Renal pelvis (tissue), 4 donors: Measurements from ENCODE around the gene EFHC1. TPM values are rescaled to one million over a fixed set of nuclear protein-coding genes. Genes with fewer than 3 reads are reported as not detected.

Source experiments
- DNase-seq: peaks from one replicate; pipeline ENCODE4 v3.0.0-alpha.2; 2013
- polyA plus RNA-seq, 3 donors: library from polyadenylated mRNA; unstranded; fragments of 120-200 nt; gene quantifications; one replicate each; pipeline ENCODE4 v1.2.1, GENCODE V29; 2013; ENCODE audit not compliant: insufficient read length in 3 of 3

EFHC1 gene
- polyA plus RNA-seq, 3 donors, result 54.4 to 75.7 (median 63.6) TPM

DNA sequence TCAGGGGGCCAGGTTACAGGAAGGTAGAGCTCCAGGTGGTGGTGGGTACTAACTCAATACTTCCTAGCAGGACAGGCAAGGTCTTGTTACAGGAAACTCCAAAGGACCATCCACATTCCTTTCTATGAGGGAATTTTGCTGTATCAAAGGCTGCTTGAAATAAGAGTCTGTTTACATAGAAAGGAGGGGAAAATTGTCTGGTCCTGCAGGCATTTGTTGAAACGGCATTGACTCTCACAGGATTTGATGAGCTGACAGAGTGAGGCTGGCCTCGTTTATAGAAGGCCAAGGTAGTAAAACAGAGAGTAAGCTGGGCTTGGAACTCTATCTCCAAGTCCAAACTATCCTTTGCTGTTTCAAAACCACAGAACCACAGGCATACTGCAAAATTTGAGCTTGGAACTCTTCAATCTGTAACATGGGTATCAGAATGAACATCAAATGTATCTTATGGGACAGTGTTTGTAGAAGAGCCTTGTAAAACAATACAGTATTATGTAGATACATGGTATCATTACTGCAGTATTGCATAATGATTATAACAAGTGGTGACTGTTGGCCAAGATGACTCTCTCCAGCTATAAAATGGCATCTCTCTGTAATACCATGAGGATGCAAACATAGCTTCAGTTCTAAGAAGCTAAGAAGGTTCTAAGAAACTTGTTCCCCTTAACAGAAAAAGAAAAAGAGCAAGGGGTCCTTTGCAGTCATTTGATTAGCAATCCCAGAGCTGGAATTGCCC is 95.2 kb downstream of the EFHC1 start:
- DNase-seq, result no peak

DNA sequence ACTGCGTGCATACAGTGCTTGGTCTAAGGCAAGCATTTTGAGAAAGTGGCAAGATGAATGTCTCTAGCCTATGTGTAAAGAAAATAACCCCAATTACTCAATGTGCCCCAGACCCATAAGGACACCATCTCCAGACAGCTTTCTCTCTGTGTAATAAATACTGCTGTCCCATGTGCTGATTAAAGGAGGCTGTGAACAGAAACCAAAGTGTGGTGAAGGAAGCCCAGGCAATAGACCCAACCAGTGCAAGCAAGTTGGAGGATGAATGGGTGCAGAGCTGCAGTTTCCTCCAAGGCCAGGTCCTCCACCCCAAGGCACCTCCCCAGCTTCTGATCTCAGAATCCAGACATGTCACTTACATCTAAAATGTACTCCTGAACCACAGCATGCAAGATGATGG is 96.1 kb downstream of the EFHC1 start:
- no peak for DNase-seq

DNA sequence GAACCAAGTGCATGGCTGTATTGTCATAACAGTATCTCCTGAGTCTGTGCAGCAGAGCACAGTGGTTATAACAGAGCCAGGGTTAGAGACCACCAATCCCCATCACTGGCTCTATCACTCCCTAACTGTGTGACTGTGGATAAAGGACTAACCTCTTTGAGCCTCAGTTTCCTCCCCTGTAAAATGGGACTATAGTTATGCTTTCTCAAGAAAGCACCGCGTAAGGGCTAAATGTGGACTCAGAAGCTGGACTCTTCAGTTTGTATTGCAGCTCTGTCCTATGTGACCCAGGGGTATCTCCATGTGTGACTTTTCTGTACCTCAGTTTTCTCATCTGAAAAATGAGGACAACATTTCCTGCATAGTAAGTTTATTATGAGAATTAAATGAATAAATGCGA is 96.8 kb downstream of the EFHC1 start:
- no peak for DNase-seq

DNA sequence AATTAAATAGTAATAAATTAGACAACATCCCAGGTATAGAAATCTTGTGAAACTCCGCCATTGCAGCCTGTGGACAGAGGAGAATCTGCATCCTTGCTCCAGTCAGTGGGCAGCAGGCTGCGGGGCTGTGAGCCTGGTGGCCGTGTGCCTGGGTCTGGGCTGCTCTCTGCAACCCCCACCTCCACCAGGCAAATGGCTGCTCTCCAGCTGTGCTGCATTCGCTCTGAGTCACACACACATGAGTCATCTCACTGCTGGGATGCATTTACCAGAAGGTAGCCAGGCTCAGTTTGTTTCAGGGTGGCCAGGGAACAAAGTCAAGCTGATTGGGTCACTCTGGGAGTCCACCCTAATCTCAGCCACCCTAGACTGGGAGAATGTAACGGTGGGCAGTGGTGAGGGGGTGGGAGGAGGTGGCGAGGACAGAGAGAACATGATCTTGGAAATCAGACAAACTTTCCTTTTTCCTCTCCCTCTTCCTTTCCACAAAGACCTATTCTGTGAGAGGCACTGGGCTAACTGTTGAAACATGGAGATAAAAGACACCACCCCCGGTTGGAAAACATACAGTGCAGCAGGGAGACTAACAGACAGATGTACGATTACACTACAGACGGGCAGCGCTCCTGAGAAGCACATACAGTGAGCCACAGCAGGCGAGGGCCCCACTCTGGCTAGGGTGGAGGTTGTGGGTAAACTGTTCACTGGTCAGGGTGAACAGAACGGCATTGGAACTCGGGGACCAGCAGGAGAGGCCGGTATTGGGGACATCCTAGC is 97.5 kb downstream of the EFHC1 start:
- no peak for DNase-seq

DNA sequence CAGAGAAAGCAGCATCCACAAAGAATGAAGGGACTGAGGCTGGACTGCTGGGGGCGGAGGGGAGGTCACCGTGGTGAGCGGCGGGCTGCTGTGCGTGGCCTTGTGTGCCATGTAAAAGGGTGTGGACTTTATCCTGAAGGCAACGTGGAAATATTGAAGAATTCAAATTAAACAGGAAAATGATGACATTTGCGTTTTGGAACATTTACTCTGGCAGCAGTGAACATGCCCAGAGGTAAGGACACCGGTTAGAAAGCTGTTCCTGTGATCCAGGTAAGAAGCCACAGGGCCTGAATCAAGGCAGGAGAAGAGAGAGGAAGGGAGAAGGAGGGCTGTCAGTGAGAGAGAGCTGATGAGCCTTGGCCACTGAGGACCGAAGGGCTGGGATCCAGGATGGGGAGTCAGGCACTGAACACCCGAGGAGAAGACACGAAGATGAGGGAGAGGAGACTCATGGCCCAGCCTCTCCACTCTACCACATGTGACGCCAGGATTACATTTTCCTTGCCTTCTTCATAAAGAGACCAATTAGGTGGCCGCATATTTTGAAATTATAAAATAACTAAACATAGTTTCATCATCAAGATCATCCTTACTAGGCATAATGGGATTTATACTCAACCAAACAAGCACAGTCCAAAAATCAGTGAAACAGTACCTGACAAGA is 98.3 kb downstream of the EFHC1 start:
- DNase-seq, result no peak

DNA sequence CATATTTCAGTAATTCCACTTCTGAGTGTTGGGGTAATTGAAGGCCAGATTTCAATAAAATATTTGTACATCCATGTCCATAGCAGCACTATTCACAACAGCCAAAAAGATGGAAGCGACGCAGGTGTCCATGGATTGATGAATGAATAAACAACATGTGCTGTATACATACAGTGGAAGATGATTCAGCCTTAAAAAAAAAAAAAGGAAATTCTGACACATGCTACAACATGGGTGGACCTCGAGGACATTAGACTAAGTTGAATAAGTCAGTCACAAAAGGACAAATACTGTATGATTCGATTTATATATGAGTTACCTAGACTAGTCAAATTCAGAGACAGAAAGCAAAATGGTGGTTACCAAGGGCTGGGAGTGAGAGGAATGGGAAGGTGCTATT is 99.5 kb downstream of the EFHC1 start:
- no peak for DNase-seq

DNA sequence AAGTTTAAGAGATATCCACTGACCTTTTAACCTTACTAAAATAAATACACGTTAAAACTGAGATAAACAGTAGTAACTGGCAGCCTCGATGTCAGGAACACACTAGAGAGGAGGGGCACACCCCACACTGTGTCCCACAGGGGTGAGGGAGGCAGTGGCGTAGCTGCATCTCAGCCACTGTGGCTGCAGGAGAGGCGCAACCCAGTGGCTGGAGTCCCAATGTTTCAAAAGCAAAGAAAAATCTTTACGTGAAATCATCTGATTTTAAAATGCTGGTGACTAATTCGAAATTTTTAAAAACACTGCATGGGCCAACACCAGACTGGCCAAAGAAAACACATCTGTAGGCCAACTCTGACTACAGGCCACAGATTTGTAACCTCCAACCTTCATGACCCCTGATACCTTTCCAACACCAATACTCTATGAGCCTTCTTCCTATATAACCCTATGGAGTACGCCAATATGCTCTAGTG is 102.0 kb downstream of the EFHC1 start:
- DNase-seq, result no peak

DNA sequence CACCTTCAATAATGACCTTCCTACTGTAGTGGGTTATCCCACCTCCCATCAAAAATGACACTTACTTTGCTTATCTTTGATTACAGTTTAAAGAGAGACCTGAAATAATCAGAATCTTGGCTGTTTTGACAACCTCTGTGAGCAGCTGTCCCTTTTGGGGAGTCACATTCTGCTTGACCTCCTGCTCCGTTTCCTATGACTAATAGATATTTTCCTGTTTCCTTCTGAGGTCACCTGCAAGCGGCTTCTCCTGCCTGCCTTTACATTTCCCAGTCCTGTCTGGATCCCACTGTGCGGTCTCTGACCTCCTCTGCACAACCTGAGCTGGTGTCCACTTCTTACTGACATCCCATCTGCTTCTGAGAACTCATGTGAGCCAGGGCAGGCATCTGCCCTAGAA is 102.5 kb downstream of the EFHC1 start:
- DNase-seq, result no peak

DNA sequence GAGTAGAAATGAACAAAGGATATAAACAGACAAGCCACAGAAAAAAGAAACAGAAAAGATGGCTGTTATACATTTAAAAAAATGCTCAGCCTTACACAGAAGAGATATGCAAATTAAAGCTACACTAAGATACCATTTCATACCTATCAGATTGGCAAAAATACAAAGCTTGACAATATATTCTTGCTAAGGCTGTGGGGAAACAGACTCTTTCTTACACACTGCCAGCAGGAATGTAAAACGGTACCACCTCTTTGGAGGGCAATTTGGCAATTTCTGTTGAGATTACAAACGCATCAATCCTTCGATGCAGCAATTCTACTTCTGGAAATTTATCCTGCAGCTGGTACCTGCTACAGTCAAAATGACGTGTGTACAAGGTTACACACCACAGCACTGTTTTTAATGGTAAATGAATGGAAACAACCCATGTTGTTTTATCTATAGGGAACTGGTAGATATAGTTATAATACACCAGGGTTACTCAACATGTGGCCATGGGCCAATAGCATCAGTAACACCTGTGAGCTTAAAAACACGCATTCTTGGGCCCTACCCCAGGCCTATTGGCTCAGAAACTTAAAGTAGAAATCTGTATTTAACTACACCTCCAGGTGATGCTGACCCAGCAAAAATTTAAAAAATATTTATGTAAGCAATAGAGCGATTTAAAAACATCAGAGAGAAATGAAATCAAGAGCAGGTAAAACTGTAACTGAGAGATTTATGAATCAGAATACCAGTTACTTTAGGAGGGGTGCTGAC is 103.4 kb downstream of the EFHC1 start:
- DNase-seq, result no peak

DNA sequence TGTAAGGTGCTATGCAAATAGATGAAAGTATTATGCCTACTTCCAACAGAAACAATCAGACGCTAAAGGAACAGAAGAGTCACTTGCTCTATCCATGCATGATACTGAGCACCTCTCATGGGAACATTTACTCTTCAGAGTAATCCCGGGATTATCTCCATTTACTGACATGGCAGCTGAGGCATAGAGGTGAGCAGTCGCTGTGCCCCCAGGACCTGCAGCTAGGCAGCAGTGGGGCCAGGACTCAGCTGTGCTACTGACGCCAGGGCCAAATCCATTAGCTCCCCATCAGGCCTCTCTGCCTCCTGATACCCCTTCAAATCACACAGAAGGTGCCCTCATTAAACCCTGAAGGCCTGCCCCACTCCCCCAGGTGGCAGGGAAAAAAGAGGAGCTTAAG is 104.8 kb downstream of the EFHC1 start:
- no peak for DNase-seq

DNA sequence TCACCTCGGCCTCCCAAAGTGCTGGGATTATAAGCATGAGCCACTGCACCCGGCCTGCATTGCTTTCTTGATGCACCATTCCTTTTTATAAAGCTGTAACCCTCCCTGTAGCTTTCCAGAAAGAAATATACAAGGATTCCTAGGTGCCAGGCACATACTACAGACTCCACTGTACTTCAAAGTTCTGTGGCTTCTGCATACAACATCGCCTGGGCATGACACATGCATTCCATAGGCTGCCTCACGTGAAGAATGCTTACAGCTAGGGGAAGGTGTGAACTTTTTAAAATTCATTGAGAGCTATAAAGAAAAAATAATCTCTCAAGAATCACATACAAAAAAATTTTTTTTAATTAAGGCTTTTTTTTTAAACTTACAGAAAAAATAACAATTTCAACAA is 106.5 kb downstream of the EFHC1 start:
- DNase-seq, result no peak

DNA sequence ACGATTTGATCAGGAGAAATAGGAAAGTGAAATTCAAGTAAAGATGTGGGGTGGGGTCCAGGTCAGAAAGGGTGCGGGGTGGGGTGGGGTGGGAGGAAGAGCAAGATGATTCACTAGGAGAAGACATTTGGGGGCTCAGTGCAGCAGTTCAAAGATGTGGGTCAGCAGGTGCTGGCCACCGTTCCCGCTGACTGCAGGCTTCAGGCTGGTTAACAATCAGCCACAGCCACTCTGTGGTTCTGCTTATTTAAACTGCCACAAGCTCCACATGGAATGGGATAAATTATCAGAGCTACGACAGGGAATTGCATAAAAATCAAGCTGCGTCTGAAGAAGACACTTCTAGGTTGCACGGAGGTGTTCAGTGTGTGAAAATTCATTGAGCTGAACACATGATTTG is 107.3 kb downstream of the EFHC1 start:
- DNase-seq, result no peak

DNA sequence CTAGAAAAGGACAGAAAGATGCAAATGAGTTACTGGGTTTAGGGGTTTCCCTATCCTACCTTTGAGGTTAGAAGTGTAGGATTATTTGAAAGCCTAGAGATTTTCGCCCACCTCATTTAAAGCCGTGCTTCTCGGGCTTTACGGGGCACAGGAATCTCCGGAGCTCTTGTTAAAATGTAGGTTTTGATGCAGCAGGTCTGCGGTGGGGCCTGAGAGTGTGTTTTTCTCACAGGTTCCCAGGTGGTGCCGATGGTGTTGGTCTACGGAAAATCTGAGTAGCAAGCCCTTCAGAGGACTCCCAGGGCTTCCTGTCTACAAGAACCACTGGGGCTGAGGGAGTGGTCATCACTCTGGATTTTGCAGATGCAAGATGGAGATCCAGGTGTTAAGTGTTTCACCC is 109.2 kb downstream of the EFHC1 start:
- no peak for DNase-seq

DNA sequence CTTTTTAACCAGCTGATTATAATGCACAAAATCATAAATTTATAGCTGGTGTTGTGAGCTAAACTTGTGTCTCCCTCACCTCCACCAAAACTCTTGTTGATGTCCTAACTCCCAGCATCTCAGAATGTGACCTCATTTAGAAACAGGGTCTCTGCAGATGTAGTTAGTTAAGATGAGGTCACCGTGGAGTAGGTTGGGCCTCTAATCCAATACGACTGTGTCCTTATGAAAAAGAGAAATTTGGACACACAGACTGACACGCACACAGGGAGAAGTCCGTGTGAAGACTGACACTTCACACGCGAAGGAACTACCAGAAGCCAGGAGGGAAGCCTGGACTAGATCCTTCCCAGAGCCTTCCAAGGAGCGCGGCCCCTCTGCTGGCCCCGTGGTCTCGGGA is 110.2 kb downstream of the EFHC1 start:
- DNase-seq, result no peak

DNA sequence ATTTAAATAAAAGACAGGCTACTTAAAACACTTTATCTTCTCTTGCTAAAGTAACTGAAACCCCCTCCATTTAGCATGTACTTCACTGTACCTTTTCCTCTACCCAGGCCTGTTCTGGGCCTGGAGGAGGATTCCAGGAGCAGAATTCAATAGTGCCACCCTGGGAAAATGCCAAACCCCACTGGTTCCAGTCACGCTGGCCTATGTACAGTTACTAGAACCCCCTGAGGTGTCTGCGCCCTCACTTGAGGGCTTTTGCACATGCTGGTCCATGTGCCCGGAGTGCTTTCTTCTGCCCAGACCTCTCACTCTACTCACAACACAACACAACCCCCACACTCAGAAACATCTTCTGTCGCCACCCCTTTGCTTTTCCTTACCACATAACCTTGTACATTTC is 111.3 kb downstream of the EFHC1 start:
- DNase-seq, result no peak

DNA sequence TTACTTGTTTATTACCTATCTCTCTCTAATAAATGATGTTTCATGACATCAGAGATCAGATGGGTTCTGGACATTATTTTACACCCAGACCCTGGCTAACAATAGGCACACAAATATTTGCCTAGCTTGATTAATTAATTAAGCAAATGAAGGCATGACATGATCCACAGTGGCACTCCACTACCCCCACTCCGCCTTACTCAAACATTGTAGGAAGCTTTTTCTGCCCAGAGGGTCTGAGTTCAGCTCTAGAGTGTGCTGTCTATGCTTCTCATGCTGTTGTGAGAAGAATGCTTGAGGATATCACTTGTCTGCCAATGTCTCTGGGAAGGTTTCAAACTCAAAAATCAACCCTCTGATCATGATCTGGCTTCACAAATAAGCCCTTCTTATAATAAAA is 111.7 kb downstream of the EFHC1 start:
- DNase-seq, result no peak

DNA sequence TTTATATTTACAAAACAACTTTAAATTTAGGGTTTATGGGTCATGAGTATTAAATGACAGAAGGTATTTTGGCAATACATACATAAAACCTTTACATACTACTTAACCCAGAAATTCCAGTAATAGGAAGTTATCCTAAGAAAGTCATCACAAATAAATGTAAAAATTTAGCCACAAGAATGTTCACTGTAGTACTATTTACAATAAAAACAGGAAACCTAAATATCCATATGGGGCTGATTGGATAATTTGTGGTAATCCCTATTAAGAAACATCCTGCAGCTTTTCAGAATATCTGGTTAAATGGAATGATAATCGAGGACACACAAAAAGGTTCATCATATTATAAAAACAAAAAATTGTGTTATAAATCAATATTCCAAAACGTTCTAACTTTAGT is 112.3 kb downstream of the EFHC1 start:
- DNase-seq, result no peak

DNA sequence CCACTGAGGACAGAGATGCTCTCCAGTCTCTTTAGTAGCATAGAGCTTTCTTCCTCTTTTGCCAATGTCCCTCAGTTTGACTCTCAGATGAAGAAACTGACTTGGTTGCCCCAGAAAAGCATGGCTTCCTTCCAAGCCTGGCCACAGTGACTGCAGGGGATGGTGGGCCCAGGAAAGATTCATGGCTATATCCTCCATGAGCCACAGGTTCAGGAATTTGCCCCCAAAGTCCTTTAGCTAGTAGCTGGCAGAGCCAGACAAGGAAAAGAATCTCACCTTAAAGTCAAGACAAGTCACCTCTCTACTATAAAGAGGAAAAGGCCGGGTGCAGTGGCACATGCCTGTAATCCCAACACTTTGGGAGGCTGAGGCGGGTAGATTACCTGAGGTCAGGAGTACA is 113.3 kb downstream of the EFHC1 start:
- no peak for DNase-seq

DNA sequence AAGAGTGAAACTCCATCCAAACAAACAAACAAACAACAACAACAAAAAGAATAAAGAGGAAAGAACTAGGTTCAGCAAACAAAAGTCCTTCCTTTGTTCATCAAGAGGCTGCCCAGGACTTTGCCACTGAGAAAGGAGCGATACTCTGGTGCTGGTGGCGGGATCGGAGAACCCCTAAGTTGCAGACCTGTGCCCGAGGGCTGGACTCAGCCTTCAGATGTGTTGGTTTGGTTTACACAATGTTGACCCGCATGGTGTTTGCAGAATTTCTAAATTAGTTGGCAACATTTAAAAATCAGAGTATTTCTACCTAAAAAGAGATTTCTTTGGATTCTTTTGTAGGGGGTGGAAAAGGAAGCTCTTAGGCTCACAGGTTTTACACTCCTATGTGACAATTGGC is 114.2 kb downstream of the EFHC1 start:
- no peak for DNase-seq

DNA sequence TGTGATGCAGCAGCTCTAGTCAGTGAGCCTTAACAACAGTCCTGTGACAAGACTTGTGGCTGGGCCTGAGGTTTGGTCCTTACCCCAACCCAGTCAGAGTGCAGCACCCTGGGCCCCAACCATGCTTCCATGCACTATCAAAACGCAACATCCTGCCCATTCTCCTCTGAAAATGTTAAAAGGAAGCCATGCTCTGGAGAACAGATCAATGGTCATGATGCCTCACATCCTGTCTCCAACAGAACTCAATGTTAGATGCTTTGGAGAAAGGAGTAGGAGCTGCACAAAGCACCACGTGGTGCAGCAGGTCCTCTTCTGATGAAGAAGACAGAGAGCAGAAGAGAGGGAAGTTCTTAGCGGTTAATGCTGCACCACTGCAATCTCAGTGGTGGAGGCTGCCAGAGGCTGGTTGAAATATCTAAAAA is 114.8 kb downstream of the EFHC1 start:
- DNase-seq, result no peak

DNA sequence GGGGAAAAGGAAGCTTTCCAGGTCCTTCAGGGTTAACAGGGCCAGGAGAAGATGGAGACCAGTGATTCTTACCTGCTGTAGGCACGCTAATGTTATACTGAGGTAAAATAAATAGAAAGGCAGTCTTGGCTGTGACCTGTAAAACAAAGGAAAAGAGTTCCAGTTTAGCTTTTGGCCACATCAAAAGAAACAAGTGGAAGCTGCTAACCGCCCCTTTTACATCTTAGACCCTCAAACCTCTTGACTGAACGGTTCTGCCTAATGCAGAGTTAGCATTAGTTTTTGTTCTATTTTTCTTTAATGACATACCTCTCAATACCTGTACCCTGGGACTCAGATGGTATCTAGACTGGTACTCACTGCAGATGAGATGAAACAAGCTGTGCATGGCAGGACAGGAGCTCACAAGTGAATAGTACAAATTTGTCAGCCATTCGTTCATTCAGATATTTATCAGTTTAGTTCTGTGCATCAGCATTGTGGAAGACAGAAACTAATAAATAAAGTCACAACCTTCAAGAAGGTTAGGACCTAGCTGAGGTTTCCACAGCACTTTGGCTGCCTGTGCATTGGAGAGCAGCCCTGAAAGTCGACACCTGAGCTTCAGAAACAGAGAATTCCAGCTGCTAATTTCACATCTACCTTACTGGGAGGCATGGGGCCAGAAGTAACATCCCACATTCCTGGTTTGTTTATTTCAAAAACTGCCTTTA is 115.7 kb downstream of the EFHC1 start:
- DNase-seq, result no peak
